Neural progenitor cell (in vitro differentiated cells): Measurements from ENCODE around the gene RBL2.

Source experiments
- EZH2 ChIP-seq: fragments of 200-600 bp; sonication (generic); IDR thresholded peaks from 2 replicates; pipeline ENCODE4 v1.6.1; 2017; ENCODE audit warnings: antibody characterized with exemption, mild to moderate bottlenecking, moderate library complexity
- TF ChIP-seq, protein P1 (sequence below): fragments of 200-600 bp; sonication (generic); IDR thresholded peaks from 2 replicates; pipeline ENCODE4 v1.5.1; 2017; ENCODE audit warnings: antibody characterized with exemption, mild to moderate bottlenecking

GRCh38 chr16:53498984-53499383, 64.7 kb downstream of the RBL2 start:
- TF ChIP-seq EZH2: no peak
- TF ChIP-seq, protein P1, sequence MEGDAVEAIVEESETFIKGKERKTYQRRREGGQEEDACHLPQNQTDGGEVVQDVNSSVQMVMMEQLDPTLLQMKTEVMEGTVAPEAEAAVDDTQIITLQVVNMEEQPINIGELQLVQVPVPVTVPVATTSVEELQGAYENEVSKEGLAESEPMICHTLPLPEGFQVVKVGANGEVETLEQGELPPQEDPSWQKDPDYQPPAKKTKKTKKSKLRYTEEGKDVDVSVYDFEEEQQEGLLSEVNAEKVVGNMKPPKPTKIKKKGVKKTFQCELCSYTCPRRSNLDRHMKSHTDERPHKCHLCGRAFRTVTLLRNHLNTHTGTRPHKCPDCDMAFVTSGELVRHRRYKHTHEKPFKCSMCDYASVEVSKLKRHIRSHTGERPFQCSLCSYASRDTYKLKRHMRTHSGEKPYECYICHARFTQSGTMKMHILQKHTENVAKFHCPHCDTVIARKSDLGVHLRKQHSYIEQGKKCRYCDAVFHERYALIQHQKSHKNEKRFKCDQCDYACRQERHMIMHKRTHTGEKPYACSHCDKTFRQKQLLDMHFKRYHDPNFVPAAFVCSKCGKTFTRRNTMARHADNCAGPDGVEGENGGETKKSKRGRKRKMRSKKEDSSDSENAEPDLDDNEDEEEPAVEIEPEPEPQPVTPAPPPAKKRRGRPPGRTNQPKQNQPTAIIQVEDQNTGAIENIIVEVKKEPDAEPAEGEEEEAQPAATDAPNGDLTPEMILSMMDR: no peak
